GM18520 (cell line): ENCODE measurements around the gene PLAA.
"Not testable (repeated sequence)": the region's sequence is repeated elsewhere in the genome, so short reads cannot be mapped to it uniquely, and the experiment has no call there.

Experiments used
- ATAC-seq: cut with Tn5 transposase; IDR thresholded peaks from one replicate; pipeline ENCODE4 v1.9.1; 2021; ENCODE audit not compliant: unreplicated experiment

Gene PLAA

GRCh38 chr9:26935847-26936246, 11.2 kb downstream of the PLAA start:
- no peak for ATAC-seq

GRCh38 chr9:26928902-26929495, 18.0 kb downstream of the PLAA start:
- no peak for ATAC-seq

GRCh38 chr9:26925609-26926008, 21.4 kb downstream of the PLAA start:
- no peak for ATAC-seq

- no peak for ATAC-seq
These were observed 27.3 kb downstream of the PLAA start for GRCh38 chr9:26919698-26920097.

GRCh38 chr9:26913138-26913668, 33.8 kb downstream of the PLAA start:
- ATAC-seq: no peak

- ATAC-seq: no peak
These were observed 42.4 kb downstream of the PLAA start for GRCh38 chr9:26904671-26905070.

- no peak for ATAC-seq
These were observed 43.0 kb downstream of the PLAA start for GRCh38 chr9:26904070-26904469.

- no peak for ATAC-seq
These were observed 53.9 kb downstream of the PLAA start for GRCh38 chr9:26893030-26893676.

- peak; percentile 90 for ATAC-seq
These were observed 54.6 kb downstream of the PLAA start, which contains the start of gene CAAP1 for GRCh38 chr9:26892251-26893029. CAAP1 (minus strand) TSS chr9:26892802; CDS start chr9:26892715, 87 bp downstream.

- no peak for ATAC-seq
These were observed 55.3 kb downstream of the PLAA start for GRCh38 chr9:26891726-26892125.

- no peak for ATAC-seq
These were observed 58.8 kb downstream of the PLAA start for GRCh38 chr9:26888271-26888670.

- ATAC-seq: no peak
These were observed 64.9 kb downstream of the PLAA start for GRCh38 chr9:26882154-26882553.

GRCh38 chr9:26880262-26880661, 66.8 kb downstream of the PLAA start:
- no peak for ATAC-seq

- ATAC-seq: not testable (repeated sequence)
These were observed 71.9 kb downstream of the PLAA start for GRCh38 chr9:26875155-26875554.

- no peak for ATAC-seq
These were observed 76.8 kb downstream of the PLAA start for GRCh38 chr9:26870292-26870691.

GRCh38 chr9:26863074-26863473, 84.0 kb downstream of the PLAA start:
- ATAC-seq: no peak

- peak; percentile 60 for ATAC-seq
These were observed 90.5 kb downstream of the PLAA start for GRCh38 chr9:26856413-26857032.
